T-helper 2 cell (primary cell): ENCODE results near the gene MYO1C.

Experiments used
- DNase-seq, 5 experiments: peaks; one replicate each; pipeline versions ENCODE4 v3.0.0 to v3.0.0-alpha.2; 2012 to 2022

The MYO1C gene

GRCh38 chr17:1506649-1507267, 14.3 kb upstream of the MYO1C start:
- DNase-seq: no peak

- DNase-seq: no peak
Measured at GRCh38 chr17:1505586-1505985, 13.1 kb upstream of the MYO1C start.

GRCh38 chr17:1504866-1505265, 12.4 kb upstream of the MYO1C start:
- DNase-seq: no peak

GRCh38 chr17:1503699-1504098, 11.2 kb upstream of the MYO1C start:
- no peak for DNase-seq

- peak in 1 of 5 experiments; percentile 47 for DNase-seq
Measured at GRCh38 chr17:1498869-1499268, 6.4 kb upstream of the MYO1C start.

- no peak for DNase-seq
Measured at GRCh38 chr17:1498233-1498632, 5.7 kb upstream of the MYO1C start.

- DNase-seq: no peak
Measured at GRCh38 chr17:1497831-1498230, 5.3 kb upstream of the MYO1C start.

- no peak for DNase-seq
Measured at GRCh38 chr17:1496869-1497268, 4.4 kb upstream of the MYO1C start.

- no peak for DNase-seq
Measured at GRCh38 chr17:1495265-1495989, 2.9 kb upstream of the MYO1C start.

- no peak for DNase-seq
Measured at GRCh38 chr17:1494736-1495253, 2.3 kb upstream of the MYO1C start.

- DNase-seq: no peak
Measured at GRCh38 chr17:1494203-1494602, 1.7 kb upstream of the MYO1C start.

GRCh38 chr17:1493291-1493980, 950 bp upstream of the MYO1C start:
- DNase-seq: no peak

- DNase-seq: peak in 4 of 5 experiments; percentile 24 to 64 (median 32)
Measured at GRCh38 chr17:1491443-1492248, 840 bp downstream of the MYO1C start.

GRCh38 chr17:1490643-1491442, 1.6 kb downstream of the MYO1C start:
- DNase-seq: peak; percentile 38 to 79 (median 54)

GRCh38 chr17:1488826-1489270, 3.6 kb downstream of the MYO1C start:
- DNase-seq: no peak

GRCh38 chr17:1487939-1488825, 4.3 kb downstream of the MYO1C start:
- peak; percentile 46 to 74 (median 67) for DNase-seq

GRCh38 chr17:1486802-1487695, 5.4 kb downstream of the MYO1C start:
- DNase-seq: peak; percentile 47 to 81 (median 69)

GRCh38 chr17:1485423-1486376, 6.8 kb downstream of the MYO1C start:
- DNase-seq: peak; percentile 47 to 70 (median 52)
